Activated naive CD4-positive, alpha-beta T cell treated with anti-CD3 and anti-CD28 coated beads, Interleukin-2, amount 50 U/mL, for 72 hours (primary cell): ENCODE measurements around the gene NXN. TPM values are rescaled to one million over a fixed set of nuclear protein-coding genes. Genes with fewer than 3 reads are reported as not detected.
"Not testable (repeated sequence)": the region's sequence is repeated elsewhere in the genome, so short reads cannot be mapped to it uniquely, and the experiment has no call there.

ENCODE experiments used
- ATAC-seq, 2 donors: fragments of 150-1000 bp; cut with Tn5 transposase; 2 replicates each; pipeline ENCODE4 v1.10.0; 2021; ENCODE audit warnings: mild to moderate bottlenecking in 2 of 2, moderate library complexity in 2 of 2
- DNase-seq, 2 donors: peaks; one replicate each; pipeline ENCODE4 v3.0.0; 2021 to 2022; ENCODE audit warnings: low spot score in 2 of 2
- H3K27ac Mint-ChIP-seq, 2 donors: one replicate each; pipeline ENCODE4 v1.8.0; 2022; ENCODE audit warnings: mild to moderate bottlenecking in 2 of 2, mixed read lengths in 2 of 2
- H3K36me3 Mint-ChIP-seq, 2 donors: one replicate each; pipeline ENCODE4 v1.8.0; 2022; ENCODE audit warnings: mixed read lengths in 2 of 2
- H3K9me3 Mint-ChIP-seq, 2 donors: one replicate each; pipeline ENCODE4 v1.8.0; 2022; ENCODE audit warnings: mixed read lengths in 2 of 2
- total RNA-seq, 2 donors: library from RNA; stranded (reverse); gene quantifications; one replicate each; pipeline ENCODE4 v1.2.3, GENCODE V29; 2022

The NXN gene
- total RNA-seq, 2 donors from 2014 or later, result 0.39 to 0.80 TPM

DNA sequence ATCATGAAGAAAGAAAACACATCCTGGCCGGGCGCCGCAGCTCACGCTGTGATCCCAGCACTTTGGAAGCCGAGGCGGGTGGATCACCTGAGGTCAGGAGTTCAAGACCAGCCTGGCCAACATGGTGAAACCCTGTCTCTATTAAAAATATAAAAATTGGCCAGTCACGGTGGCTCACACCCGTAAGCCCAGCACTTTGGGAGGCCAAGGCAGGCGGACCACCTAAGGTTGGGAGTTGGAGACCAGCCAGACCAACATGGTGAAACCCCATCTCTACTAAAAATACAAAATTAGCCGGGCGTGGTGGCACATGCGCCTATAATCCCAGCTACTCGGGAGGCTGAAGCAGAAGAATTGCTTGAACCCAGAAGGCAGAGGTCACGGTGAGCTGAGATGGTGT, 7.7 kb downstream of the NXN start:
- not testable (repeated sequence) for H3K9me3 Mint-ChIP-seq

DNA sequence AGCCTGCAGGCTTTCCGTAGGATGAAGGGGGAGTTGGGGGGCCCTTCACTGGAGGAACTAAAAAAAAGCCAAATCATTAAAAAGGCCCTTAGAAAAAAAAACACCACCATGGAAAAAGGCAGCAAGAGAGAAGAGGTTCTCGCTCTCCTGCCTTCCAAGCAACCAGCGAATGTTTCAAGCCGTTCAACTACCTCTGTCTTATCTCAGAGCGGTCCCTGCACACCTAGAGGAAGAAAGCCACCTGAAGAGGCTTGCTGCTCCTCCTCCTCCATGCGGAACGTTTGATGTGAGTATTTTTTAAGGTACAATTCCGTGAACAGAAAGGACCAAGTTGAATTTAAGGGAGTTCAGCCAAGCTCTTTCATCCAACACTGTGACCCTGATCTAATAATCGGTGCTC, 9.2 kb downstream of the NXN start:
- no peaks in the 10 kb centered on the region for H3K9me3 Mint-ChIP-seq
- DNase-seq (no peak), ATAC-seq (no peak)
- H3K27ac Mint-ChIP-seq, result no peak overlapping the region
- no peaks in the 10 kb centered on the region for H3K36me3 Mint-ChIP-seq

More for the DNA sequence above, 7.7 kb downstream of the NXN start:
- DNase-seq, H3K36me3 Mint-ChIP-seq, H3K27ac Mint-ChIP-seq, ATAC-seq: not testable (repeated sequence)

DNA sequence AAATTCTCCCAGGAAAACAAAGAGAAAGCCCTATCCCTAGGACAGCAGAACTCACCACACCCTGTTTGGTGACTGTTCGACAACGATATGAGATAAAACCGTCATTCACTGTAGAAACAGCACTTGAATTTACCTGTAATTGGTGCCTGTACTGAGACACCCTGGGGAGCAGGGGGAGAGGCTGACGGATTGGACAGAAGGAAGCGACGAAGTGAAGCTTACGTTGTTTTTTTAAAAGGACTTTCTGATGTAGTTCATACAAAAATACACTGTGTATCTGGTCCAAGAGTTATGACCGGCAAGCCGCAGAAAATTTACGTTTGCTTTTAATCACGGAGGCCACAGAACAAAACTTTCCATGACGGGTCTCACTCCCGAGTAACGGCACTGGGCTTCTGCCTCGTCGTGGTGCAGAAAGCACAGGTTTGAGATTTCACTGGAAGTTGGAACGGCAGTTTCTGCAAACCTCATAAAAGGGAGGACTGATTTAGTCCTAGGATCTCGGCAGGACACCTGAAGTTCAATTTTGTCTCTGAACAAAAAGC, 9.7 kb downstream of the NXN start:
- no peak for DNase-seq
- ATAC-seq, result no peak
- Mint-ChIP-seq H3K9me3 (no peaks in the 10 kb centered on the region), H3K36me3 (no peaks in the 10 kb centered on the region), H3K27ac (no peak overlapping the region)

DNA sequence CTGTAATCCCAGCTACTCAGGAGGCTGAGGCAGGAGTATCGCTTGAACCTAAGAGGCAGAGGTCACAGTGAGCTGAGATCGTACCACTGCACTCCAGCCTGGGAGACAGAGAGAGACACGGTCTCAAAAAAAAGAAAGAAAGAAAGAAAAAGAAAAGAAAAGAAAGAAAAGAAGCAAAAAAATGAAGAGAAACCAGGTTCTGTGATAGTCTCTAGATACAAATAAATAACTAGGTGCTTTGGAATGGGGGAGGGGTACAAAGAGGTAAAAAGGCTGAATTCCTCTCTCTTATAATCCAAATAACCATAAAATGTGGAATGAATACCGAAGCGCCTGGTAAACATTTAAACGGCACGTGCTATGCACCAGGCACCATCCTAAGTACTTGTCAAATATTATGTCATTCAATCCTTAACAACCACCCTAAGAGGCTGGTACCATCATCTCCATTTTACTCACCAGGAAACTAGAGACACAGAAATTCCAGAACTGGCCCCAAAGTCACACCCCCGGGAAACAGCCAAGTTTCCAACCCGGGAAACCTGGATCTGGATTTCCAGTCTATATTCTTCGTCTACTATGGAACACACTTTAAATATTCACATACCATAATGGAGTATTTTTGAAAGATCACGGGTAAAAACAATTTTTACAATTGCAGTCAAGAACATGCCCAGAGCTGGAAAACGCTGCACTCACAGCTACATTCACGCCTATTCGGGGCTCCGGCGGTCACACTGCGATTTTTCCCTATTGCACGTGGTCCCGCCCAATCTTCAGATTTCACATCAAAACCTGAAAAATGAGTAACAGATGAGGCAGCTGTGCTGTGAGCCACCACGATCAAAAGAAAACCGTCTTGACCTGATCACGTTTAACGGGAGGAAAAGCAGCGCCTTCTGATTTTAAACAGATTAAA, 10.5 kb downstream of the NXN start:
- no peak overlapping the region for H3K27ac Mint-ChIP-seq
- ATAC-seq, result no peak
- DNase-seq, result no peak
- no peaks in the 10 kb centered on the region for H3K9me3 Mint-ChIP-seq
- H3K36me3 Mint-ChIP-seq, result no peaks in the 10 kb centered on the region

DNA sequence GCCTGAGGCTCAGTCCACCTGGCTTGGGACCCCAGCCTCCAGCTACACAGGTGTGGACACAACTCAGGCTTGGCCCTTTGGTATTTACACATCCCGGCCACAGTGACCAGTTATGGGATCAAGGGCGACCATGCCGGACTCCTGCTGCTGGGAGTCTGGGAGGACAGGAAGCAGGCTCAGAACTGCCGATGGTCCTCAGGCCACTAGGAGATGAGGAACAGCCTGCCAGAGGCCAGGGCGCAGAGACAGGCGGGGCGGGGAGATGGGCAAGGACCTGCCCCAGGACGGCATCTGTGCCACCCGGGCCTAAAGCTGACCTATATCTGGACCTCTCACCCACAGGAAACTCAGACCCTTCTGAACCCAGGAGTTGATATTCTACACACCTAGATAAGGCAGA, 12.5 kb downstream of the NXN start:
- H3K27ac Mint-ChIP-seq, result peak overlapping the region in 1 of 2 donors; percentile 29
- ATAC-seq, result no peak
- H3K9me3 Mint-ChIP-seq, result no peaks in the 10 kb centered on the region
- no peaks in the 10 kb centered on the region for H3K36me3 Mint-ChIP-seq
- no peak for DNase-seq

DNA sequence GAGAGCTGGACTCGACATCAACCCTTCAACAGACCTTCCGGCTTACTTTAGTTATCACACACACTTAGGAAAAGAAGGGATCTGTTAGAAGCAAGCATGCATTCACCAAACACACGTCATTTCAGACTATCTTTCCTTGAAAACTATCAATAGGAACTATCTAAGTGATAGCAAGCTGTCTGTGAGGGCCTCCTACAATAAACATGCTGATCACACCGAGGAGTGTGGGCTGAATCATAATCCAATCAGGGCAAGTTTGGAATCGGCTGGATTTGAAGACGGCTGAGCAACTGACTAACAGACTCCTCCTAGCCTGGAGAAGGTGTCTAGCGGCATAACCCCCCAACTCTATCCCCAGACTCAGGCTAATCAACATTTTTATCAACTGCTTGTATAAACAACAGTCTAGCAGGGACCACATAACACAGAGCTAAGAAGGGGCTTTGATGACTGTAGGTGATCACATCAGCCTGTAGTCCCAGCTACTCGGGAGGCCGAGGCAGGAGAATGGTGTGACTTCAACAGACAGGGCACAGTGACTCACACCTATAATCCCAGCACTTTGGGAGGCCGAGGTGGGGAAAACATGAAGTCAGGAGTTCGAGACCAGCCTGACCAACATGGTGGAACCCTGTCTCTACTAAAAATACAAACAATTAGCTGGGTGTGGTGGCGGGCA, 14.1 kb downstream of the NXN start:
- ATAC-seq, result no peak
- Mint-ChIP-seq H3K27ac (no peak overlapping the region), H3K36me3 (no peaks in the 10 kb centered on the region), H3K9me3 (no peaks in the 10 kb centered on the region)
- no peak for DNase-seq

DNA sequence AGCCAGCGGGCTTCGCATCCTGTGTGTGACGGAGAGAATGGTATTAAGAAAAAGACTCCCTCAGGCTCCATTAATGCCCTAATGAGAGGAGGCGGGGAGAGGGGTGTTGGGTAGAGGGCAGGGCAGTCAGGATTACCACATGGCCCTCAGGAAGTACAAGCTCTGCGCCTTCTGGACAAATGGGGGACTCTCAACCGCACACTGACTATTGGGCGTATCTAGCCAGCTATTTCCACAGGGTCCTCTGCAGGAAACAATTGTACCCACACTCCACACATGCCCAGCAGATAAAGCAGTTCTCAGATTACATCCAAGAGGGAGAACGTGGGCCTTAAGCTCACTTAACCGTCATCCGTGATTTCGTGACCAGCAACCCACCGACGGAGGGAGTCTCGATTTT, 14.7 kb downstream of the NXN start:
- Mint-ChIP-seq H3K9me3 (no peaks in the 10 kb centered on the region), H3K36me3 (no peaks in the 10 kb centered on the region), H3K27ac (no peak overlapping the region)
- no peak for ATAC-seq
- DNase-seq, result no peak

DNA sequence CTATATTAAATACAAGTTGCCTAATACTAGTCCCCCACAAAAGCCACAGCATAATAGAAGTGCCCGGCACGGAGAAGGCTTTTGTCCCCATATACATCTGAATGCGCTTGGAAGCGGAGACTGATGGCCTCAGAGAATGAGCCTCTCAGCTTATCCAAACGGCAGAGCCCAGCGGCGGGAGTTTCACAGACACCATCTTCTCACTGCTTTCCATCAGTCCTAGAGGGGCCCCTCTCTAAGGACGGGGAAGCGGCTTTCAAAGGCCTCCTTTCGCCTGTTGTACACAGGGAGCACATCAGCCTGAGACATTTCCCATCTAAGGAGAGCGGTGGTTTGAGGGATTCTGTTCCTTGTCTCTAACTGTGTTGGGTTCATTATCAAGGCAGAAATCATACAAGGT, 16.9 kb downstream of the NXN start:
- DNase-seq (no peak), ATAC-seq (no peak)
- Mint-ChIP-seq H3K27ac (no peak overlapping the region), H3K9me3 (no peaks in the 10 kb centered on the region), H3K36me3 (no peaks in the 10 kb centered on the region)

DNA sequence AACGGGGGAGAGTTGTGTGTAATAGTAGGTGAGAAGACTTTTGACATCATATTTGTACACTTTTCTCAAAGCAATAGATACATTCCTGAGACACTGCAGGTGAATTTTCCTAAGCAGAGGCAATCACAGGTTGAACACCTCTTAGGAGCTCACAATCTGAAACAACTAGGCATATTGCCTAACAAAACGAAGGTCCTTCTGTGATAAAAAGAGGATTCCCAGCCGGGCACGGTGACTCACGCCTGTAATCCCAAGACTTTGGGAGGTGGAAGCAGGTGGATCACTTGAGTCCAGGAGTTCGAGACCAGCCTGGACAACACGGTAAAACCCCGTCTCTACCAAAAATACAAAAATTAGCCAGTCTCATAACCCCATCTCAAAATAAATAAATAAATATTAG, 17.4 kb downstream of the NXN start:
- ATAC-seq, result no peak
- no peak overlapping the region for H3K27ac Mint-ChIP-seq

DNA sequence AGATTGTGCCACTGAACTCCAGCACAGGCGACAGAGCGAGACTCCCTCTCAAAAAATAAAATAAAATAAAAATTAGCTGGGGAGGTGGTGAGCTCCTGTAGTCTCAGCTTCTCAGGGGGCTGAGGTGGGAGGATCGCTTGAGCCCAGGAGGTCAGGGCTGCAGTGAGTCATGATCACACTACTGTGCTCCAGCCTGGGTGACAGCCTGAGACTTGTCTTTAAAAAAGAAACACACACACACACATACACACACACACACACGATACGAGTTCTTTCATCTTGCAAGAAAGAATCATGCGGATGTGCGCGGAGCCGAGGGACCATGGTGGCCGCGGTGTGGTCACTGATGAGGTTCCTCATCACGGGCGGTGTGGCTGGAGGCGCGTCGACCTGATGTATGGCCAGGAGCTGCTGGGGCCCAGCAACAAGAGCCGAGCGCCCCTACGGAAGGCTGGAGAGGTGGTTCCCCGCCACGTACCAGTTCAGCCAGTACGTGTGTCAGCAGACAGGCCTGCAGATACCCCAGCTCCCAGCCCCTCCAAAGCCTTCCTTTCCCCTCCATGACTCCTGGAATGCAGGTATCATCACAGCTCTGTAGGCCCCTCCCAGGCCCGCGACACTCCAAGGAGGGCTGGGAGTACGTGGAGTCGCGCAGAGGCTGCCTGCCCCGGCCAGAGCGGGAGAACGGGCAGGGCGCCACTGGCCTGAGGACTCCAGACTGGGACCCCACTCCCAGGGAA, 20.7 kb downstream of the NXN start:
- Mint-ChIP-seq H3K36me3 (no peaks in the 10 kb centered on the region), H3K9me3 (no peaks in the 10 kb centered on the region), H3K27ac (no peak overlapping the region)
- ATAC-seq (no peak), DNase-seq (no peak)

More for the DNA sequence above, 17.4 kb downstream of the NXN start:
- no peaks in the 10 kb centered on the region for H3K36me3 Mint-ChIP-seq
- DNase-seq, result no peak
- no peaks in the 10 kb centered on the region for H3K9me3 Mint-ChIP-seq

DNA sequence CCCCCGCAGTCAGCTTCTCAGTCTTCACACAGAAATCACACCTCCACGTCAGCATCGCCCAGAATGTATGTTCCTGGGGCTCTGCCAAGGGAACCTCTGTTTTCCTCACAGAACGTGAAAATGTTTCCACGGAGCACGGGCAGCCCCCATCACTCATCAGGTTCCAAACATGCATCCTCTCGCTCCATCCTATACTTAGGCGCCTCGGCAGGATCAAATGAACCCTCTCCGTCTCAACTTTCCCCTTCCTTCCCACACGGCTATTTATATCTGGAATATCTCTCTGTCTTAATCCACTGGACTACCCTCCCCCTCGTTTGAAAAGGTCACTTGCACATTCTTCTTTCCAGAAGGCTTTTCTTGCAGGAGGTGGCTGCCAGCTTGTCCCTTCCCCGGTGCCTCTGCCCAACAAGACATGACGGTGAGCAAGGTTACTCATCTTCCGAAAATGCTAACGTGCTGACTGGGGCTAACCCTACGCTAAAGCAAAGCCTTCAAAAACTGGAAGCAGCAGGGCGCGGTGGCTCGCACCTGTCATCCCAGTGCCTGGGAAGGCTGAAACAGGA, 21.6 kb downstream of the NXN start:
- no peaks in the 10 kb centered on the region for H3K36me3 Mint-ChIP-seq
- DNase-seq (no peak), ATAC-seq (no peak)
- no peaks in the 10 kb centered on the region for H3K9me3 Mint-ChIP-seq
- no peak overlapping the region for H3K27ac Mint-ChIP-seq

DNA sequence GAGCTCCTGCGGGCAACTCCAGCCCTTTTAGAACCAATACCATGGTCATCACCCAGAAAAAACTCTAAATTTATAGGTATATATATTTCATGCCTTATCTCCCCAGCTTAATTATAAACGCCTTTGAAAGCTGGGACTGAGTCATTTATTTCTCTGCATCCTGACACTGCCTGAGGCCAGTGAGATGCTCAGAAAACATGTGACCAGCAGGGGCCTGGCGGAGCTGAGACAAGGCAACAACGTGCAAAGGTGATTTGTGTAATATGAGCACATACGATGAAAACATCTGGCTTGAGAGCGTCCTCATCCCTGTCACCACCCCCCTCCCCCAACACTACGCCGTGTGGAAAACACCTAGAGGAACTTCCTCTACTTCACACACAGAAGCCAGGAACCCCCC, 22.7 kb downstream of the NXN start:
- H3K27ac Mint-ChIP-seq, result no peak overlapping the region
- no peak for ATAC-seq
- H3K36me3 Mint-ChIP-seq, result no peaks in the 10 kb centered on the region
- H3K9me3 Mint-ChIP-seq, result no peaks in the 10 kb centered on the region
- no peak for DNase-seq

DNA sequence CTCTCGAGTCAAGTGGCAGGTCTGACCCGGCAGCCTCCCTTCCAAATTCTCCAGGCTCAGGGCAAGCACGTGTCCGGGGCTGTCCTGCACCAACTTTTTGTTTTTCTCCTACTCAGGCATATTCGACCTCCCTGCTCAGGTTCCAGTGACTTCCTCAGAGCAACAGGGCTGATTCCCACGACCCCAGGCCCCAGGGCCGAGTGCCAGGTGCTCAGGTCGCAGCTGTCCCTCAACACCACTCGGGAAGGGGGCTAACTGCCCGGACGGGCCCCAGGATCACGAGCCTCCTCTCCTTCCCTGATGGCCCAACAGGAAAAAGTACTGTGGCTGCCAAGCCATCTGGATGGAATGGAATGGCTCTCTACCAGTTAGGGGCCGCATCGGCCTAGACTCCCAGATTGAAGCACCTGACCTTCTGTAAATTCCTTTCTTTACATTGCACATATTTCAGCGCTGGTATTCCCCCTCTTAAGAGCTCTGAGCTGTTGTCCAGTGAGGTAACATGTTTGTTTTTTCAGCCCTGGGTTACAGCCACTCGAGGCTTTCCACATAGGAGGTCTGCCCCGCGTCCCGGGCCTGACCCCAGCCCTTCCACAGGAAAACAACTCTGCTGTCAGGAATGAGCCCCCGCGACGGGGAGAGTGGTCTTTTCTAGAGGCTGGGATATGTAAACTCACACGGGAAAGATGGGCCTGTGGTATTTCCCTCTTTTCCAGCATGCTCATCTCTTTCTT, 25.0 kb downstream of the NXN start:
- Mint-ChIP-seq H3K9me3 (no peaks in the 10 kb centered on the region), H3K27ac (no peak overlapping the region), H3K36me3 (no peaks in the 10 kb centered on the region)
- DNase-seq, result no peak
- ATAC-seq, result no peak

DNA sequence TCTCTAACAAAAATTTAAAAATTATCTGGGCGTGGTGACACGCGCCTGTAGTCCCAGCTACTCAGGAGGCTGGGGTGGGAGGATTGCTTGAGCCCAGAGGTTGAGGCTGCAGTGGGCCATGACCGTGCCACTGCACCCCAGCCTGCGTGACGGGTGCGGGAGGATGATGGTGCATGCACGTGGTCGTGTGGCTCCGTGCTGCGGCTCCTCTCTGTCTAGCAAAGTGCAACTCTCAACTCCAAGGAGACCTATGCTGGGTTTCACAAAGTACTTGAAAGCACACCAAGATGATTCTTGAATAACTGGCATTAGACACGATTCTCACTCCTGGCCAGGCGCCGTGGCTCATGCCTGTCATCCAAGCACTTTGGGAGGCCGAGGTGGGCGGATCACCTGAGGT, 25.8 kb downstream of the NXN start:
- DNase-seq (no peak), ATAC-seq (no peak)
- Mint-ChIP-seq H3K9me3 (no peaks in the 10 kb centered on the region), H3K36me3 (no peaks in the 10 kb centered on the region), H3K27ac (no peak overlapping the region)

DNA sequence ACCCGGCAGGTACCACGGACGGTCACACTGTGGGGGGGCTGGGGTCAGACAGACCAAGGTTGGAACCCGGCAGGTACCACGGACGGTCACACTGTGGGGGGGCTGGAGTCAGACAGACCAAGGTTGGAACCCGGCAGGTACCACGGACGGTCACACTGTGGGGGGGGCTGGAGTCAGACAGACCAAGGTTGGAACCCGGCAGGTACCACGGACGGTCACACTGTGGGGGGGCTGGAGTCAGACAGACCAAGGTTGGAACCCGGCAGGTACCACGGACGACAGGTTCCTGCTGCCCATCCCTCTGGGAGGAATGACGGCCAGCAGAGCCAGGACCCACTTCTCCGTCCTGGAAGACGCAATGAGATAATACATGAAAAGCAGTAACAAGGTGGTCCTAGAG, 27.0 kb downstream of the NXN start:
- not testable (repeated sequence) for H3K36me3 Mint-ChIP-seq, H3K9me3 Mint-ChIP-seq, ATAC-seq, H3K27ac Mint-ChIP-seq
- peak in 1 of 2 donors; percentile 59 for DNase-seq
